ENCODE data around the gene MICU1.
A peak's percentile ranks its signal among the peaks of the same experiment; 100 is the strongest.
"Not testable (repeated sequence)": the region's sequence is repeated elsewhere in the genome, so short reads cannot be mapped to it uniquely, and the experiment has no call there.

The MICU1 gene

GRCh38 chr10:72625608-72626443, at the start of gene MICU1:
MICU1 (minus strand) TSS chr10:72626079; CDS start chr10:72566793, 59,286 bp downstream.
- Mint-ChIP-seq H3K36me3 (ENCODE audit: low read depth) (peaks cover 2% of the 10 kb centered on the region), H3K4me3 (peak within 1 kb of the TSS; percentile 100), H3K4me1 (ENCODE audit: low read depth) (peaks cover 10% of the 10 kb centered on the region), H3K27ac (peak within 1 kb of the TSS; percentile 98), H3K27me3 (ENCODE audit: low read depth) (no peaks in the 10 kb centered on the region), H3K9me3 (no peaks in the 10 kb centered on the region)
- DNase-seq (ENCODE audit: low spot score), result peak; percentile 93

GRCh38 chr10:72674174-72674573, 48.3 kb upstream of the MICU1 start:
- not testable (repeated sequence) for H3K27ac Mint-ChIP-seq; H3K4me1 Mint-ChIP-seq (ENCODE audit: low read depth); H3K36me3 Mint-ChIP-seq (ENCODE audit: low read depth); H3K4me3 Mint-ChIP-seq; H3K9me3 Mint-ChIP-seq; DNase-seq (ENCODE audit: low spot score)
- peaks cover 13% of the 10 kb centered on the region for H3K27me3 Mint-ChIP-seq (ENCODE audit: low read depth)

GRCh38 chr10:72673280-72673679, 47.4 kb upstream of the MICU1 start:
- Mint-ChIP-seq H3K4me1 (ENCODE audit: low read depth) (peaks cover 9% of the 10 kb centered on the region), H3K4me3 (no peak overlapping the region), H3K27ac (no peak overlapping the region), H3K36me3 (ENCODE audit: low read depth) (peaks cover 5% of the 10 kb centered on the region), H3K9me3 (no peaks in the 10 kb centered on the region), H3K27me3 (ENCODE audit: low read depth) (peaks cover 13% of the 10 kb centered on the region)
- DNase-seq (ENCODE audit: low spot score), result no peak

- Mint-ChIP-seq H3K4me3 (no peak overlapping the region), H3K9me3 (no peaks in the 10 kb centered on the region), H3K27ac (no peak overlapping the region), H3K4me1 (ENCODE audit: low read depth) (no peaks in the 10 kb centered on the region), H3K36me3 (ENCODE audit: low read depth) (no peaks in the 10 kb centered on the region), H3K27me3 (ENCODE audit: low read depth) (peaks cover 10% of the 10 kb centered on the region)
- DNase-seq (ENCODE audit: low spot score), result no peak
Observed at GRCh38 chr10:72667207-72667864, 41.5 kb upstream of the MICU1 start.

- Mint-ChIP-seq H3K4me1 (ENCODE audit: low read depth) (no peaks in the 10 kb centered on the region), H3K9me3 (no peaks in the 10 kb centered on the region), H3K27ac (no peak overlapping the region), H3K36me3 (ENCODE audit: low read depth) (no peaks in the 10 kb centered on the region), H3K4me3 (no peak overlapping the region), H3K27me3 (ENCODE audit: low read depth) (peaks cover 3% of the 10 kb centered on the region)
- no peak for DNase-seq (ENCODE audit: low spot score)
Observed at GRCh38 chr10:72665925-72666324, 40.0 kb upstream of the MICU1 start.

- no peaks in the 10 kb centered on the region for H3K9me3 Mint-ChIP-seq
- DNase-seq (ENCODE audit: low spot score), result no peak
- peaks cover 5% of the 10 kb centered on the region for H3K27me3 Mint-ChIP-seq (ENCODE audit: low read depth)
- H3K4me1 Mint-ChIP-seq (ENCODE audit: low read depth), result no peaks in the 10 kb centered on the region
- no peak overlapping the region for H3K27ac Mint-ChIP-seq
- no peak overlapping the region for H3K4me3 Mint-ChIP-seq
- no peaks in the 10 kb centered on the region for H3K36me3 Mint-ChIP-seq (ENCODE audit: low read depth)
Observed at GRCh38 chr10:72663971-72664370, 38.1 kb upstream of the MICU1 start.

GRCh38 chr10:72661431-72661830, 35.6 kb upstream of the MICU1 start:
- H3K9me3 Mint-ChIP-seq, result no peaks in the 10 kb centered on the region
- no peaks in the 10 kb centered on the region for H3K36me3 Mint-ChIP-seq (ENCODE audit: low read depth)
- DNase-seq (ENCODE audit: low spot score), result no peak
- no peaks in the 10 kb centered on the region for H3K4me1 Mint-ChIP-seq (ENCODE audit: low read depth)
- no peak overlapping the region for H3K27ac Mint-ChIP-seq
- H3K27me3 Mint-ChIP-seq (ENCODE audit: low read depth), result peaks cover 2% of the 10 kb centered on the region
- H3K4me3 Mint-ChIP-seq, result no peak overlapping the region

- Mint-ChIP-seq H3K9me3 (no peaks in the 10 kb centered on the region), H3K4me1 (ENCODE audit: low read depth) (no peaks in the 10 kb centered on the region), H3K27me3 (ENCODE audit: low read depth) (peaks cover 2% of the 10 kb centered on the region), H3K36me3 (ENCODE audit: low read depth) (no peaks in the 10 kb centered on the region), H3K27ac (no peak overlapping the region), H3K4me3 (no peak overlapping the region)
- DNase-seq (ENCODE audit: low spot score), result no peak
Observed at GRCh38 chr10:72660220-72660619, 34.3 kb upstream of the MICU1 start.

GRCh38 chr10:72659694-72660093, 33.8 kb upstream of the MICU1 start:
- Mint-ChIP-seq H3K4me1 (ENCODE audit: low read depth) (no peaks in the 10 kb centered on the region), H3K36me3 (ENCODE audit: low read depth) (no peaks in the 10 kb centered on the region), H3K27me3 (ENCODE audit: low read depth) (peaks cover 2% of the 10 kb centered on the region), H3K9me3 (no peaks in the 10 kb centered on the region), H3K27ac (no peak overlapping the region), H3K4me3 (no peak overlapping the region)
- no peak for DNase-seq (ENCODE audit: low spot score)

- Mint-ChIP-seq H3K4me1 (ENCODE audit: low read depth) (no peaks in the 10 kb centered on the region), H3K27me3 (ENCODE audit: low read depth) (peaks cover 2% of the 10 kb centered on the region), H3K4me3 (no peak overlapping the region), H3K36me3 (ENCODE audit: low read depth) (no peaks in the 10 kb centered on the region), H3K27ac (no peak overlapping the region), H3K9me3 (no peaks in the 10 kb centered on the region)
- DNase-seq (ENCODE audit: low spot score), result no peak
Observed at GRCh38 chr10:72658696-72659400, 33.0 kb upstream of the MICU1 start.

GRCh38 chr10:72654720-72655119, 28.8 kb upstream of the MICU1 start:
- Mint-ChIP-seq H3K4me1 (ENCODE audit: low read depth) (no peaks in the 10 kb centered on the region), H3K9me3 (no peaks in the 10 kb centered on the region), H3K27me3 (ENCODE audit: low read depth) (peaks cover 2% of the 10 kb centered on the region)

GRCh38 chr10:72653383-72654096, 27.7 kb upstream of the MICU1 start:
- no peak overlapping the region for H3K27ac Mint-ChIP-seq

More at GRCh38 chr10:72654720-72655119, 28.8 kb upstream of the MICU1 start:
- no peak overlapping the region for H3K4me3 Mint-ChIP-seq
- no peaks in the 10 kb centered on the region for H3K36me3 Mint-ChIP-seq (ENCODE audit: low read depth)
- DNase-seq (ENCODE audit: low spot score), result no peak
- no peak overlapping the region for H3K27ac Mint-ChIP-seq

GRCh38 chr10:72649291-72649690, 23.4 kb upstream of the MICU1 start:
- no peak for DNase-seq (ENCODE audit: low spot score)
- no peaks in the 10 kb centered on the region for H3K4me1 Mint-ChIP-seq (ENCODE audit: low read depth)
- H3K9me3 Mint-ChIP-seq, result no peaks in the 10 kb centered on the region
- peaks cover 14% of the 10 kb centered on the region for H3K27me3 Mint-ChIP-seq (ENCODE audit: low read depth)
- no peak overlapping the region for H3K27ac Mint-ChIP-seq
- H3K4me3 Mint-ChIP-seq, result no peak overlapping the region
- H3K36me3 Mint-ChIP-seq (ENCODE audit: low read depth), result no peaks in the 10 kb centered on the region

More at GRCh38 chr10:72653383-72654096, 27.7 kb upstream of the MICU1 start:
- no peaks in the 10 kb centered on the region for H3K4me1 Mint-ChIP-seq (ENCODE audit: low read depth)
- DNase-seq (ENCODE audit: low spot score), result no peak
- H3K36me3 Mint-ChIP-seq (ENCODE audit: low read depth), result no peaks in the 10 kb centered on the region
- no peaks in the 10 kb centered on the region for H3K9me3 Mint-ChIP-seq
- no peak overlapping the region for H3K4me3 Mint-ChIP-seq
- no peaks in the 10 kb centered on the region for H3K27me3 Mint-ChIP-seq (ENCODE audit: low read depth)

All from T-helper 2 cell treated with Interferon-gamma antibody and Interleukin-4, amounts not matched to agents 5 μg/mL and 100 μg/mL, for 36 hours (primary cell).